ENCODE measurements around the gene F10. TPM values are rescaled to one million over a fixed set of nuclear protein-coding genes. Genes with fewer than 3 reads are reported as not detected.
"Not testable (repeated sequence)": the region's sequence is repeated elsewhere in the genome, so short reads cannot be mapped to it uniquely, and the experiment has no call there.

Gene F10
- polyA plus RNA-seq, 10 donors, result 10.8 to 30.6 (median 19.8) TPM

GRCh38 chr13:113151745-113152690, 29.4 kb downstream of the F10 start:
- DNase-seq, result peak; percentile 29 to 69 (median 49)

DNA sequence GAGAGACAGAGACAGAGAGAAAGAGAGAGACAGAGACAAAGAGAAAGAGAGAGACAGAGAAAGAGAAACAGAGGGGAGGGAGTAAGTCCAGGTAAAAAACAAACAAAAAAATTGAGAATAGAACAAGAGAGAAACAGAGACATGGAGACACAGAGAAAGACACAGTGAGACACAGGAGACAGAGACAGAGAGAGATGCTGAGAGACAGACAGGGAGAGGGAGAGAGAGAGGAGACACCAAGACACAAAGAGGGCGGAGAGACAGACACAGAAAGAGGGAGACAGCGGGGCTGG, 30.0 kb downstream of the F10 start:
- no peak for DNase-seq

DNA sequence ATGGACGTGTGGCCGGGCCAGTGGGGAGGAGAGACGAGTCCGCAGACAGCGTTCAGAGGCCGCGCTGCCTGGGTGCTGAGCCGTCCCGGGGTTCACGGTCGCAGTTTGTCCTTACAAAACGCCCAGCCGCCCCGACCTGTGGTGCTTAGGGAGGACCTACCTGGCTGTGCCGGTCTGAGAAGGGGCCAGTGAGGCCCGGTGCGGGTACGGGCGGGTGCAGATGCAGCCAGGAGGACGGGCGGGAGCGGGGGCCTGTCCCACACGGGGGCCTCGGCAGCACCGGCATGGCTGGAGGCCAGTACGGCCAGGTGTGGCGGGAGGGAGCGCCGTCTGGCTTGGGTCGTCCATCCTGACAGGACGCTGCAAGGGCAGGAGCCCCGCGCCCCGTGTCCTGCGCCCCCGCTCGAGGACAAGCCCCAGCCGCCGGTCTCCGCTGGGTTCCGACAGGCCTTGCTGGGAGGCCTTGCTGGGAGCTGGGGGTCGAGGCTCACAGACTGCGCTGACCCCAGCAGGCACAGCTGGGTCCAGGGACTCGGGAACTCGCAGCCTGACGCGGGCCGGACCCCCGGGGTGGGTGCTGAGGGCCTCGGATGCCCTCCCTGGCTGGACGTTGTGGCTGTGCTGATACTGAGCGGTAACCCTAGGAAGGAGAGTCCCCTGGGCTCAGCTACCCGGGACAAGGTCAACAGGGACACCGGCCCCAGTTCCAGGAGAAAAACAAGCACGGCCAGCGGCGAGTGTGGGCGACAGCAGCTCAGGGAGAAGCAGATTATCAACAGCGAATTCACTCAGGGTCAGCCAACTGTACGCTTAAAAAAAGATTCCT, 30.6 kb downstream of the F10 start:
- DNase-seq, result peak in 2 of 3 donors; percentile 29 to 68

GRCh38 chr13:113153810-113154748, 31.5 kb downstream of the F10 start:
- DNase-seq, result peak; percentile 57 to 81 (median 74)

- no peak for DNase-seq
These were observed 32.6 kb downstream of the F10 start for GRCh38 chr13:113155201-113155600.

DNA sequence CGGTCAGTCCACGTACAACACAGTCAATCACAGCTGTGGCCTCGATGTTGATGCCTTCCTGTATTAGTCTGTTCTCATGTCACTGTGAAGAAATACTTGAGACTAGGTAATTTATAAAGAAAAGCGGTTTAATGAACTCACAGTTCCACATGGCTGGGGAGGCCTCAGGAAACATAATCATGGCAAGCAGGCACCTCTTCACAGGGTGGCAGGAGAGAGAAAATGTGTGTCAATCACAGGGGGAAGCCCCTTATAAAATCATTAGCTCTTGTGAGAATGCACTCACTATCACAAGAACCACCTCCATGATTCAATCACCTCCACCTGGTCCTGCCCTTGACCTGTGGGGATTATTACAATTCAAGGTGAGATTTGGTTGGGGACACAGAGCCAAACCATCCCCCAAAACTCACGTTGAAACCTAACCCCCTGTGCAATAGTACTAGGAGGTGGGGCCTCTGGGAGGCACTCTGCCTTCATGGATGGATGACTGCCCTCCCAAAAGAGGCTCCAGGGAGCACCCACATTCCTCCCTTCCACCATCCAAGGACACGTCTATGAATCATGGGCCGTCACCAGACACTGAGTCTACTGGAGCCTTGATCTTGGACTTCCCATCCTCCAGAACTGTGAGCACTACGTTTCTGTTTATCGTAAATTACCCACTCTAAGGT, 33.5 kb downstream of the F10 start:
- no peak for DNase-seq

GRCh38 chr13:113157206-113157928, 34.8 kb downstream of the F10 start:
- DNase-seq, result no peak

DNA sequence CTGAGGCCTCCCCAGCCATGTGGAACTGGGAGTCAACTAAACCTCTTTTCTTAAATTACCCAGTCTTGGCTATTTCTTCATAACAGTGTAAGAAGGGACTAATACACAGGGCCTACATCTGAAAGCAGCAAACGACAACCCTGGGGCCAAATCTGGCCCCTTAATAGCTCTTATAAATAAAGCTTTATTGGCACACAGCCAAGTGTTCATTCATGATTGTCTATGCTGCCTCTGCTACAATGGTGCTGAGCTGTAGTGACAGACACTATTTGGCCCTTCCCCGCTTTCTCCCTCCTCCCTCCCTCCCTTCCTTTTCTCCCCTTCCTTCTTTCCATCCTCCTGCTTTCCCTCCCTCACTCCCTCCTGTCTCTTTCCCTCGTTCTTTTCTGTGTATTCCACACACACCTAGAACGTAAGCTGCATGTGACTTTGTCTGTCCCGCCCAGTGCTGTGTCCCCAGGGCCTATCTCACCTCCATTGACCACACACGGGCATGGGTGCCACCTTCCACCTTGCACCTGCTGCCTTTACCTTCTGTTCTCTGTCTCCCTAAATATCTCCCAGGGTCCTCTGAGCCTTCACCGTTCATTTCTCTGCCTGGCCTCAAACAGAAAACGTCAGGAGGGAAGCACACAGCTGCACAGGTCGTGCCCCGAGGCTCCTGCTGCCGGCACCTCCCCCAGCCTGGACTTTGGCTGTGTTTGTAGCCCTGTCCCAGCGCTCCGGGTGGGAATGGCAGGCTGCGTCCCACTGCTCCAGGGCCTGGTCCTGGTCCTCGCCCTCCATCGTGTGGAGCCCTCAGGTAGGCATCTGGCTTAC, 35.5 kb downstream of the F10 start, which contains the start of gene PROZ:
TSS of gene PROZ (plus strand) at position 720 of the 819 bp plus-strand sequence. CDS start at position 733, 13 bp downstream.
- no peak for DNase-seq

GRCh38 chr13:113158946-113159345, 36.3 kb downstream of the F10 start:
- no peak for DNase-seq

GRCh38 chr13:113159701-113160100, 37.1 kb downstream of the F10 start:
- no peak for DNase-seq

DNA sequence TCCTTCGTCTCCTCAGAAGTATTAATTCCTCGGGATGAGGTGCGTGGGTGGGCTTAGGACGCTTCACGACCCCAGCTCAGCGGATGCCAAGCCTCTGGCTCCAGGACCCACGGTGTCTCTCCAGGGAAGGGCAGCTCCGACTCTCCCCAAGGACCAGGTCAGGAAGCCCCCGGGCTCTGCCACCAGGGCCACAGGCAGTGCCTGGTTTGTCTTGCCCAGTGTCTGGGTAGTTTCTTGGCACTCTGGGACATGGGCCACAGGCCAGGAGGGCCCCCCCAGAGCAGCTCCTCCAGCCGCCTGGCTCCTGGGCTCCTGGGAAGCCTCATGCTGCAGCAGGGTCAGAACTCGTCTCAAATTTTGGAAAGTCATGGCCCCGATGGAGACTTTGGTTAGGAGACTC, 38.4 kb downstream of the F10 start:
- DNase-seq, result no peak

GRCh38 chr13:113161433-113161832, 38.8 kb downstream of the F10 start:
- no peak for DNase-seq

DNA sequence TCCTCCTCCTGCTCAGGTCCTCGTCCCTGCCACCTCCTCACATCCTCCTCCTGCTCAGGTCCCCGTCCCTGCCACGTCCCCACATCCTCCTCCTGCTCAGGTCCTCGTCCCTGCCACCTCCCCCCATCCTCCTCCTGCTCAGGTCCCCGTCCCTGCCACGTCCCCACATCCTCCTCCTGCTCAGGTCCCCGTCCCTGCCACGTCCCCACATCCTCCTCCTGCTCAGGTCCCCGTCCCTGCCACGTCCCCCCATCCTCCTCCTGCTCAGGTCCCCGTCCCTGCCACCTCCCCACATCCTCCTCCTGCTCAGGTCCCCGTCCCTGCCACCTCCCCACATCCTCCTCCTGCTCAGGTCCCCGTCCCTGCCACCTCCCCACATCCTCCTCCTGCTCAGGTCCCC, 39.4 kb downstream of the F10 start:
- not testable (repeated sequence) for DNase-seq

DNA sequence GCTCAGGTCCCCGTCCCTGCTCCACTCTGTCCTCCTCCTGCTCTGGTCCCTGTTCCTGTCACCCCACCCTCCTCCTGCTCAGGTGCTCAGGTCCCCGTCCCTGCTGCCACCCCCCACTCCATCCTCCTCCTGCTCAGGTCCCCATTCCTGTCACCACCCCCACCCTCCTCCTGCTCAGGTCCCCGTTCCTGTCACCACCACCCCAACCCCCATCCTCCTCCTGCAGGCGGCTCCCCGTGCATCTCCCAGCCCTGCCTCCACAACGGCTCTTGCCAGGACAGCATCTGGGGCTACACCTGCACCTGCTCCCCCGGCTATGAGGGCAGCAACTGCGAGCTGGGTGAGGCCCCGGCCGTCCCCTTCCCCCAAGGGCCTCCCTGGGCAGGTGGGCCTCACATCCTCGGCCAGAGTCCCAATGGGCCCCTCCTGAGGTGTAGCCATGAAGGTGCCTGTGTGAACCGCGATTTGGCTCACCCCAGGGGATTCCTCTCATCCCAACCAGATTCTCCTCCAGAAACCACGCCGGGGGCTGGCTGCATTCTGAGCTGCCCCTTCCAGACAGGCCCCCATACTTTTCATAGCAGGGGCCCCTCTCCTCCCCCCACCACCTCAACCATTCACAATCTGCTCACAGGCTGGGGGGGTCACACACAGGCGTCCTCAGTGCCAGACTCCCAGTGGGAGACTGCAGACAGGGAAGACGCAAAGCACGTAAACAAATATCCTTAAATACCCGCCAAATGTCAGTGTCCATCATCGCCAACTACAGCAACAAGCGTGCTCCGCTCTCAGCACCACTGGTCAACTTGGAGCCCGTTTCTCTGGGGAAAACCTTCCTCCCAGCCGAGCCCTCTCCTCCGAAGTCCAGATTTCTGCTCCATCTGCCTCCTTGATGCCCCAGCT, 40.4 kb downstream of the F10 start:
- DNase-seq, result peak in 1 of 3 donors; percentile 16

DNA sequence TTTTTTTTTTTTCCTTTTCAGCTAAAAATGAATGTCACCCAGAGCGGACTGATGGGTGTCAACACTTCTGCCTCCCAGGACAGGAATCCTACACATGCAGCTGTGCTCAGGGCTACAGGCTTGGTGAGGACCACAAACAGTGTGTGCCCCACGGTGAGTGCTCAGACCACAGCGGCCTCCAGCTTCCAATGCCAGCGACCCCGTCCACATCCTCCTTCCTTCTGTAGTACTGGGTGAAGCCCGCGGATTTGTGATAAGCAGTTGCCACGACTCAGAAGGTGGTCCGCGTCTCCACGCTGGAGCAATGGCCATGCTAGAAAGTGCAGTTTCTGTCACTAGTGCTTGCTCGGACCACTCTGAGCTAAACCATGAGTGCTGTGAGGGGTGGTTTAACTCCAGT, 41.9 kb downstream of the F10 start:
- DNase-seq, result no peak

DNA sequence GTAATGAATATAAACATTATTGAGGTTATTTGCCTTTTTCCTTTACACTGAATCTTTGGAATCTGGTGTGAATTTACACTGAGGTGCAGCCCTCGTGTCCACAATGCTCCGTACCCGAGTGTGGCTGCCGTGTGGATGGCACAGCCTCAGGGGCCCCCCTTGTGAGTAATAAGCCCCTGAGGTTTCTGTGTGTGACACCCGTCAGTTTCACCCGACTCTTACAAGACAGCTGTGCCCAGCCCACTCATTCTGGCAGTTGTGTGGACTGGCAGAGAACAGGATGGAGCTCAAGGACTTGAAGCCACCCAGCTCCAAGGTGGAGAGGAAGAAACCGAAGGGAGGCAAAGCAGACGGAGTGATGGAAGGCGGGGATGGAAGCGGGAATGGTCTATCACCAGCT, 43.7 kb downstream of the F10 start:
- no peak for DNase-seq

DNA sequence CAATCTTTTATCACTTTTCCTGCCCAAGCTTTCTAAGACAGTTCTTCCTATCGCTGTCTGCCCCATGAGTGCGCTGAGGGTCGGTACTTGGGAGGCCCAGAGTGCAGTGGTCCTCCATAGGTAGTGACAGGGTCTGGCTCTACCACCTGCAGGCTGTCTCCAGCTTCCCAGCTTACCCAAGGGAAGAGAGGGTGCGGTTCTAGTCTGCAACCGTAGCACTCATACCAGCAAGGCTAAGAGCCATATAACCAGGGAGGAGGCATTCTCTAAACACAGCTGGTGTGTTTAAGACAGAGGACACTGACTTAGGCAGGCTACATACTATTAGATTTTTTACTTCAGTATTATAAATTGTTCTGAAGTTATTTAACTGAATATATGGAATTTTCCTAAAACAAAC, 44.1 kb downstream of the F10 start:
- DNase-seq, result no peak

DNA sequence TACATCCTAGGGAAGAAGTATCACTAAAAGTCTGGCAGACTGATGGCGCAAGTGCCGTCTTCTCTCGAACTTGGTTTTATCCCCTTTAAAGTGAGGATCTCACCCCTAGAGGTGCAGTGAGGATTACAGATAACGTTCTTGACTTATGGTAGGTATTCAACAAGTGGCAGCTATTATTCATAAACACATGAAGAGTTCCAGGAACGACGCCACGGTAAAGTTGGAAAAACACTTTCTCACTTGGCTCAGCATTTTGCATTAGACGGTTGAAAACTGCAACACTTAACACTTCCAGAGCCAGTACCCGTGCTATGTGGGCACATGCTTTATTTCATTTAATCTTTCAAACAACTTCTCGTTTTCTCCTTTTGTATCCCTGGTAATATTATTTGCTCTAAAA, 44.6 kb downstream of the F10 start:
- no peak for DNase-seq
